ENCODE measurements around the gene FNDC3B.

FNDC3B gene

GRCh38 chr3:172131746-172132145, 92.4 kb downstream of the FNDC3B start:
- no peaks in the 10 kb centered on the region for H3K36me3 ChIP-seq (ENCODE audit: low read length)
- H3K4me2 ChIP-seq (ENCODE audit: low read depth, low read length, poor library complexity, severe bottlenecking) = no peak overlapping the region
- no peak overlapping the region for H3K27ac ChIP-seq (ENCODE audit: low read depth, low read length)
- H3K4me3 ChIP-seq (ENCODE audit: insufficient read depth, low read length, poor library complexity, severe bottlenecking) = no peak overlapping the region
- no peaks in the 10 kb centered on the region for H3K27me3 ChIP-seq (ENCODE audit: low read length)
- no peaks in the 10 kb centered on the region for H4K20me1 ChIP-seq (ENCODE audit: low read depth, low read length)
- no peak overlapping the region for H2AFZ ChIP-seq (ENCODE audit: low read depth, low read length, severe bottlenecking)
- TF ChIP-seq CTCF (IDR thresholded peaks at IDR 0.05; ENCODE audit: insufficient read depth, low read length, poor library complexity, severe bottlenecking) = no peak
- no peak for TF ChIP-seq EZH2phosphoT487 (conservative IDR thresholded peaks at IDR 0.05; ENCODE audit: low read length)
- H3F3A ChIP-seq (ENCODE audit: insufficient read depth) = no peaks in the 10 kb centered on the region
- no peaks in the 10 kb centered on the region for H3K79me2 ChIP-seq (ENCODE audit: insufficient read depth, low read length)
- H3K9ac ChIP-seq (ENCODE audit: low read length) = no peak overlapping the region
- H3K9me2 ChIP-seq (replicated peaks; ENCODE audit: insufficient read depth, low read length) = no peaks in the 10 kb centered on the region
- no peaks in the 10 kb centered on the region for H3K9me3 ChIP-seq (ENCODE audit: insufficient read depth, low read length)

- TF ChIP-seq EZH2phosphoT487 (conservative IDR thresholded peaks at IDR 0.05; ENCODE audit: low read length) (no peak), CTCF (IDR thresholded peaks at IDR 0.05; ENCODE audit: insufficient read depth, low read length, poor library complexity, severe bottlenecking) (no peak)
- no peaks in the 10 kb centered on the region for H3F3A ChIP-seq (ENCODE audit: insufficient read depth)
- no peaks in the 10 kb centered on the region for H4K20me1 ChIP-seq (ENCODE audit: low read depth, low read length)
- no peaks in the 10 kb centered on the region for H3K9me3 ChIP-seq (ENCODE audit: insufficient read depth, low read length)
- no peak overlapping the region for H3K4me3 ChIP-seq (ENCODE audit: insufficient read depth, low read length, poor library complexity, severe bottlenecking)
- H3K9ac ChIP-seq (ENCODE audit: low read length) = no peak overlapping the region
- no peaks in the 10 kb centered on the region for H3K79me2 ChIP-seq (ENCODE audit: insufficient read depth, low read length)
- no peaks in the 10 kb centered on the region for H3K9me2 ChIP-seq (replicated peaks; ENCODE audit: insufficient read depth, low read length)
- H3K27ac ChIP-seq (ENCODE audit: low read depth, low read length) = no peak overlapping the region
- no peaks in the 10 kb centered on the region for H3K36me3 ChIP-seq (ENCODE audit: low read length)
- H2AFZ ChIP-seq (ENCODE audit: low read depth, low read length, severe bottlenecking) = no peak overlapping the region
- H3K4me2 ChIP-seq (ENCODE audit: low read depth, low read length, poor library complexity, severe bottlenecking) = no peak overlapping the region
- no peaks in the 10 kb centered on the region for H3K27me3 ChIP-seq (ENCODE audit: low read length)
Observed at GRCh38 chr3:172132159-172132586, 92.8 kb downstream of the FNDC3B start.

- no peaks in the 10 kb centered on the region for H3K36me3 ChIP-seq (ENCODE audit: low read length)
- no peaks in the 10 kb centered on the region for H4K20me1 ChIP-seq (ENCODE audit: low read depth, low read length)
- no peak overlapping the region for H3K27ac ChIP-seq (ENCODE audit: low read depth, low read length)
- H3K9me2 ChIP-seq (replicated peaks; ENCODE audit: insufficient read depth, low read length) = no peaks in the 10 kb centered on the region
- no peaks in the 10 kb centered on the region for H3K9me3 ChIP-seq (ENCODE audit: insufficient read depth, low read length)
- H3K4me2 ChIP-seq (ENCODE audit: low read depth, low read length, poor library complexity, severe bottlenecking) = no peak overlapping the region
- no peak for TF ChIP-seq EZH2phosphoT487 (conservative IDR thresholded peaks at IDR 0.05; ENCODE audit: low read length)
- no peak for TF ChIP-seq CTCF (IDR thresholded peaks at IDR 0.05; ENCODE audit: insufficient read depth, low read length, poor library complexity, severe bottlenecking)
- no peak overlapping the region for H3K4me3 ChIP-seq (ENCODE audit: insufficient read depth, low read length, poor library complexity, severe bottlenecking)
- no peaks in the 10 kb centered on the region for H3K27me3 ChIP-seq (ENCODE audit: low read length)
- H2AFZ ChIP-seq (ENCODE audit: low read depth, low read length, severe bottlenecking) = no peak overlapping the region
- H3K9ac ChIP-seq (ENCODE audit: low read length) = no peak overlapping the region
- H3K79me2 ChIP-seq (ENCODE audit: insufficient read depth, low read length) = no peaks in the 10 kb centered on the region
- no peaks in the 10 kb centered on the region for H3F3A ChIP-seq (ENCODE audit: insufficient read depth)
Observed at GRCh38 chr3:172132721-172133311, 93.4 kb downstream of the FNDC3B start.

Measured in SU-DHL-6 (cell line).